ENCODE measurements around the gene VPS37D. TPM values are rescaled to one million over a fixed set of nuclear protein-coding genes. Genes with fewer than 3 reads are reported as not detected.

Gene VPS37D
- total and polyA plus RNA-seq, 3 experiments from 2014 or later: 0.17 to 0.18 TPM; not detected in 1

DNA sequence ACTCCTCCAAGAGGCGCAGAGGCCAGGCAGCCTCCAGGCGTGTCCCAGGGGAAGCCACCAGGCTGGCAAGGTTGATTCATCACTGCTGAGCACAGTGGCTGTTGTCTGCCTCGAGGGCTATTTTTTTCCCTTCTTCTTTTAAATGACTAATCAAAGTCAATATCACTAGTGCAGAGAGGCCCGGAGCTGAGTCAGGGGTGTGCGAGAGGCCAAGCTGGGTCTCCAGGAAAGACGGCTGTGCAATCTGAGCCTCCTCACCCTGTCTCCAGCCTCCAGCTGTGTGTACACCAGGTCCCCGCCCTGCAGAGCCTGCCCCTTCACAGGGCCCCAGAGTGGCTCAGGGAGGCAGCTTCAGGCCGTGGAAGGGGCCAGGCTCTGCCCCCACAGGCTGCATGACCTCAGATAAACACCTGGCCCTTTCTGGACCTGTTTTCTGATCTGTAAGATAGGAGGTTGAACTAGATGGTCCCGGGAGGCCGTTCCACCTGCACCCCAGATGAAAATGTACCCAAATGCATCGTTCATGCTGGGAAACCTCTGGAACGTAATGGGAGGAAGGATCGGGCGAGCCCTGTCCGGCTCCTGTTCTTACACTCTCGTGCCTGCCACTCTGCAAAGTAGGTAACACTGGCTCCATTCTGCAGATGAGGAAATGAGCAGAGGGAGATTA lies 48.2 kb downstream of the VPS37D start:
- H3K4me3 Mint-ChIP-seq: no peak overlapping the region

DNA sequence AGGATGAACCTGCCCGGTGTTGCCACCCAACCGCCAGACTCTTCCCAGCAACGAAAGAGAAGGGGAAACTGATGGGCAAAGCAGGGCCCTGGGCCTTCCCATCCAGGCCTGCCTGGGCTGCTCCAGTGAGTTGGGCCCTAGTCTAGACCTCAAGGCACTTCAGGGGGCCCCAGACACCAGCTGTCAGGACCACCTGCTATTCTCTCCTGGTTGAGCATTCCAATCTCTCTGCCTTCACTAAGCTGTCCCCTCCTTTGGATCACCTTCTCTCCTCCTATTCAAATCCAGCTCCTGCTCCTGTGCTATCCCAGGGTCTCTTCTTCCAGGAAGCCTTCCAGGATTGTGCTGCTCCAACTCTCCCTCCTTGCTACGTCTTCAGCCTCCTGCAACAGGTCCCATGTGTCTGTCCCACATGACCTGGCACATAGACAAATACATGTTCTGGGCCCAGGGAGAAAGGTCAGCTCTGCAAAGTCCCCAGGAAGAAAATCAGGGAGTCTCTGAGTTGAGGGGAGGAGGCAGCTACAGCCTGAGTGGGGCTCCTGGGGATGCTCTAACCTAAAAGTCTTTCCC lies 48.8 kb downstream of the VPS37D start:
- H3K4me3 ChIP-seq (ENCODE audit: low read length): no peak overlapping the region
- no peaks in the 10 kb centered on the region for H3K27me3 ChIP-seq (ENCODE audit: insufficient read depth, low read length, poor library complexity, severe bottlenecking)
- H3K36me3 ChIP-seq (ENCODE audit: insufficient read depth, low read length): no peaks in the 10 kb centered on the region
- DNase-seq: no peak
- H3K4me1 ChIP-seq (ENCODE audit: insufficient read depth, low read length): peaks cover 18% of the 10 kb centered on the region
- peak overlapping the region in 1 of 7 donors; percentile 4 for H3K4me3 Mint-ChIP-seq
- H3K9me3 ChIP-seq (ENCODE audit: low read length): no peaks in the 10 kb centered on the region
- no peak overlapping the region for H3K27ac ChIP-seq (ENCODE audit: low read depth, low read length)
- H3K4me1 Mint-ChIP-seq: peaks cover 22 to 30% (median 22%) of the 10 kb centered on the region in 3 donors
- H3K9me3 Mint-ChIP-seq: peaks cover 0 to 2% (median 0%) of the 10 kb centered on the region in 5 donors
- POLR2A ChIA-PET: no interaction called here
- peaks cover 0 to 1% (median 0%) of the 10 kb centered on the region in 3 donors for H3K36me3 Mint-ChIP-seq
- CTCF ChIA-PET: interaction anchor here (1.0 to 4.1 kb wide), 3 partner anchors 9 to 110 kb away, joined by 3 to 14 read pairs (median 8); no protein-coding TSS in a partner anchor
- H3K27ac Mint-ChIP-seq: peak overlapping the region in 4 of 8 donors; percentile 12 to 57 (median 26)
- H3K27me3 Mint-ChIP-seq: peaks cover 0 to 3% of the 10 kb centered on the region in 2 donors

More for the DNA sequence above, 48.2 kb downstream of the VPS37D start:
- Histone ChIP-seq H3K27me3 (ENCODE audit: insufficient read depth, low read length, poor library complexity, severe bottlenecking) (no peaks in the 10 kb centered on the region), H3K4me1 (ENCODE audit: insufficient read depth, low read length) (peaks cover 18% of the 10 kb centered on the region), H3K4me3 (ENCODE audit: low read length) (no peak overlapping the region), H3K27ac (ENCODE audit: low read depth, low read length) (peak overlapping the region; percentile 16), H3K36me3 (ENCODE audit: insufficient read depth, low read length) (no peaks in the 10 kb centered on the region), H3K9me3 (ENCODE audit: low read length) (no peaks in the 10 kb centered on the region)
- ChIA-PET POLR2A (no interaction called here), CTCF (interaction anchor here (0.8 to 4.1 kb wide), 3 partner anchors 10 to 110 kb away, joined by 3 to 14 read pairs (median 8); partner anchors contain the start of gene VPS37D)
- no peak for DNase-seq
- Mint-ChIP-seq H3K27ac (peak overlapping the region in 2 of 8 donors; percentile 30 to 31), H3K9me3 (peaks cover 0 to 2% (median 0%) of the 10 kb centered on the region in 5 donors), H3K36me3 (peaks cover 0 to 1% (median 0%) of the 10 kb centered on the region in 3 donors), H3K27me3 (peaks cover 0 to 3% of the 10 kb centered on the region in 2 donors), H3K4me1 (peaks cover 22 to 30% (median 22%) of the 10 kb centered on the region in 3 donors)

DNA sequence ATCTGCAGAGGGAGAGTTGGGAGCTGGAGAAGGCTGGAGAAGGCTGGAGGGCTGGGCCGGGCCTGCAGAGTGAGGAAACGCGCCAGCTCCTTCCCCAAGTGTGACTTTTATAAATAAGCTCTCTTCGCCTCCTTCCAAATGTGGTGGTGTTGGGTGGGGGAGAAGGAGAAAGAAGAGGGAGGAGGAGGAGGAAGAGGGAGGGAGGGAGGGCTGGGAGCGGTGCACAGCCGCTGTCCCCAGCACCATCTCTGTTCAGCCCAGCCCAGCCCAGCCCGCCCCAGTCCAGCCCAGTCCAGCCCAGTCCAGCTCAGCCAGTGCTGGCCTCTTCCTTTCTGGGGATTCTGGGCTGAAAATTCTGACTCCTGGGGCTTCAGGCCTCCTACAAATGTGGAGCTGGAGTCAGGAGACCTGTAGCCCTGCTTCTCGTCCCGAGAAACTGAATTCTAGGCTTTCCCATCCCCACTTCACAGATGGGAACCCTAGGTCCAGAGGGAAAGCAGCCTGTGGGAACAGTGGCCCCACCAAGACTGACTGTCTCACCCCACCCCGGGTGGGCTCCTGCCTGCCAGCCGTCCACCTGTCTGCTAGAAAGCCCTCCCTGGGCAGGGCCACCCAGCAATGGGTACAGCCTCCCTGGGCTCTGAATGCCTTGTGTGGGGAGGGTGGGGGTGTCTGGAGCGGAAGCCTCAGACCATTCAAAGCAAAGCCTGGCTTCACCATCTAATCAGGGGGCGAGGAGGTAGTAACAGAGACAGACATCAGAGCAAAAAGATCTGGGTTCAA lies 49.6 kb downstream of the VPS37D start:
- H3K27ac Mint-ChIP-seq: peak overlapping the region; percentile 30 to 97 (median 83)
- no peak for DNase-seq
- no peaks in the 10 kb centered on the region for H3K9me3 ChIP-seq (ENCODE audit: low read length)
- H3K4me3 ChIP-seq (ENCODE audit: low read length): peak overlapping the region; percentile 66
- ChIA-PET CTCF (interaction anchor here (1.0 to 4.1 kb wide), 5 partner anchors 8 to 111 kb away, joined by 3 to 14 read pairs (median 3); no protein-coding TSS in a partner anchor), POLR2A (interaction anchor here (0.6 to 0.8 kb wide), 4 partner anchors 19 to 139 kb away, joined by 4 read pairs; partner anchors contain the start of gene TBL2)
- peaks cover 18% of the 10 kb centered on the region for H3K4me1 ChIP-seq (ENCODE audit: insufficient read depth, low read length)
- no peak overlapping the region for H3K27ac ChIP-seq (ENCODE audit: low read depth, low read length)
- H3K9me3 Mint-ChIP-seq: peaks cover 0 to 2% (median 0%) of the 10 kb centered on the region in 5 donors
- H3K36me3 ChIP-seq (ENCODE audit: insufficient read depth, low read length): no peaks in the 10 kb centered on the region
- H3K27me3 Mint-ChIP-seq: peaks cover 0 to 3% of the 10 kb centered on the region in 2 donors
- H3K36me3 Mint-ChIP-seq: peaks cover 0 to 1% (median 0%) of the 10 kb centered on the region in 3 donors
- no peaks in the 10 kb centered on the region for H3K27me3 ChIP-seq (ENCODE audit: insufficient read depth, low read length, poor library complexity, severe bottlenecking)
- H3K4me3 Mint-ChIP-seq: peak overlapping the region; percentile 80 to 92 (median 85)
- peaks cover 22 to 30% (median 22%) of the 10 kb centered on the region in 3 donors for H3K4me1 Mint-ChIP-seq

DNA sequence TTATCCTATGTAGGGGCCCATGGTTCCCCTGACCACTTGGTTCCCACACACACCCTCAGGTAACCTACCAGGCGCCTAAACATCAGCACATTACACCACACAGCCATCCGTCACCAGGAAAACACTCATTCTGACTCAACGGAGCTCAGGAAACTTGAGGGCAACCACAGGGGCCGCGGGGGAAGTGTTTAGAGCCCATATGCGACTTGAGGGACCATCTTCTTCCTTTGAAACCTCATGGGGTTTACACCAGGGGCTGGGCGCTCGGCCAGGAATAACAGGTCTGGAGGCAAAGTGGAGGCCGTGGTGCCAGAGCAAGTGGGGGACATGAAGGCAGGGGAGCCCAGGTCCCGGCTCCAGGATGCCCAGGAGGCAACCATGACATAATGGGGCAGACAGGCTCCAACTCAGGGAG lies 50.4 kb downstream of the VPS37D start:
- Histone ChIP-seq H3K27ac (ENCODE audit: low read depth, low read length) (peak overlapping the region; percentile 31), H3K27me3 (ENCODE audit: insufficient read depth, low read length, poor library complexity, severe bottlenecking) (no peaks in the 10 kb centered on the region), H3K4me1 (ENCODE audit: insufficient read depth, low read length) (peaks cover 18% of the 10 kb centered on the region), H3K36me3 (ENCODE audit: insufficient read depth, low read length) (no peaks in the 10 kb centered on the region), H3K9me3 (ENCODE audit: low read length) (no peaks in the 10 kb centered on the region), H3K4me3 (ENCODE audit: low read length) (peak overlapping the region; percentile 66)
- H3K36me3 Mint-ChIP-seq: no peaks in the 10 kb centered on the region
- CTCF ChIA-PET: interaction anchor here (1.0 to 4.1 kb wide), 3 partner anchors 18 to 112 kb away, joined by 3 to 14 read pairs (median 3); no protein-coding TSS in a partner anchor
- peaks cover 0 to 3% of the 10 kb centered on the region in 2 donors for H3K27me3 Mint-ChIP-seq
- H3K4me3 Mint-ChIP-seq: peak overlapping the region; percentile 80 to 92 (median 85)
- H3K4me1 Mint-ChIP-seq: peaks cover 15 to 30% (median 18%) of the 10 kb centered on the region in 3 donors
- POLR2A ChIA-PET: interaction anchor here (0.6 to 0.8 kb wide), 3 partner anchors 20 to 140 kb away, joined by 4 read pairs; partner anchors contain the start of gene TBL2
- H3K27ac Mint-ChIP-seq: peak overlapping the region; percentile 30 to 97 (median 83)
- peaks cover 0 to 2% (median 0%) of the 10 kb centered on the region in 5 donors for H3K9me3 Mint-ChIP-seq
- DNase-seq: peak; percentile 65 to 87 (median 68)

DNA sequence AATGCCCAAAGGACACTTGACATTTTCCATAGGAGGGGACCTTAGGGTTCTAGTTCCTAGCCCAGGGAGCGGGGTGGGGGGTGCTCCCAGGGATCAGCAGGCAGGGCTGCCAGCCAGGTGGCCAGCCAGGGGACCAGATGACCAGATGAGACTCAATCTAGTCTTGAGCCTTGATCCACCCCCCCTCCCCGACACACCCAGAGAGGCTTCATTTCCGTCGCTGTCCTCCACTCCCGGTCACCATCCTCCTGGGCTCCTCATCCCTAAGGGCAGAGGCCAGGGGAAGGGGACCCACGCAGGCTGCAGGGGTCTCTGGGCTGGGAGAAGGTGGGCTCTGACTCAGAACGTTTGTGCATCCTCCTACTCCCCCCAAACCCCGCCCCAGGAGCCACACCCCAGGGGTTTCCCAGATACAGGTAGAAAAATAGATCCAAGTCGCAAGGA lies 50.8 kb downstream of the VPS37D start:
- Mint-ChIP-seq H3K27me3 (peaks cover 0 to 3% of the 10 kb centered on the region in 2 donors), H3K4me3 (peak overlapping the region; percentile 80 to 92 (median 85)), H3K9me3 (peaks cover 0 to 2% (median 0%) of the 10 kb centered on the region in 5 donors), H3K36me3 (no peaks in the 10 kb centered on the region), H3K27ac (peak overlapping the region in 7 of 8 donors; percentile 30 to 97 (median 84)), H3K4me1 (peaks cover 15 to 30% (median 18%) of the 10 kb centered on the region in 3 donors)
- Histone ChIP-seq H3K27me3 (ENCODE audit: insufficient read depth, low read length, poor library complexity, severe bottlenecking) (no peaks in the 10 kb centered on the region), H3K36me3 (ENCODE audit: insufficient read depth, low read length) (no peaks in the 10 kb centered on the region), H3K9me3 (ENCODE audit: low read length) (no peaks in the 10 kb centered on the region), H3K27ac (ENCODE audit: low read depth, low read length) (peak overlapping the region; percentile 31), H3K4me3 (ENCODE audit: low read length) (peak overlapping the region; percentile 66), H3K4me1 (ENCODE audit: insufficient read depth, low read length) (peaks cover 18% of the 10 kb centered on the region)
- CTCF ChIA-PET: interaction anchor here (1.0 to 4.1 kb wide), 3 partner anchors 19 to 112 kb away, joined by 3 to 14 read pairs (median 3); no protein-coding TSS in a partner anchor
- DNase-seq: no peak
- POLR2A ChIA-PET: no interaction called here

DNA sequence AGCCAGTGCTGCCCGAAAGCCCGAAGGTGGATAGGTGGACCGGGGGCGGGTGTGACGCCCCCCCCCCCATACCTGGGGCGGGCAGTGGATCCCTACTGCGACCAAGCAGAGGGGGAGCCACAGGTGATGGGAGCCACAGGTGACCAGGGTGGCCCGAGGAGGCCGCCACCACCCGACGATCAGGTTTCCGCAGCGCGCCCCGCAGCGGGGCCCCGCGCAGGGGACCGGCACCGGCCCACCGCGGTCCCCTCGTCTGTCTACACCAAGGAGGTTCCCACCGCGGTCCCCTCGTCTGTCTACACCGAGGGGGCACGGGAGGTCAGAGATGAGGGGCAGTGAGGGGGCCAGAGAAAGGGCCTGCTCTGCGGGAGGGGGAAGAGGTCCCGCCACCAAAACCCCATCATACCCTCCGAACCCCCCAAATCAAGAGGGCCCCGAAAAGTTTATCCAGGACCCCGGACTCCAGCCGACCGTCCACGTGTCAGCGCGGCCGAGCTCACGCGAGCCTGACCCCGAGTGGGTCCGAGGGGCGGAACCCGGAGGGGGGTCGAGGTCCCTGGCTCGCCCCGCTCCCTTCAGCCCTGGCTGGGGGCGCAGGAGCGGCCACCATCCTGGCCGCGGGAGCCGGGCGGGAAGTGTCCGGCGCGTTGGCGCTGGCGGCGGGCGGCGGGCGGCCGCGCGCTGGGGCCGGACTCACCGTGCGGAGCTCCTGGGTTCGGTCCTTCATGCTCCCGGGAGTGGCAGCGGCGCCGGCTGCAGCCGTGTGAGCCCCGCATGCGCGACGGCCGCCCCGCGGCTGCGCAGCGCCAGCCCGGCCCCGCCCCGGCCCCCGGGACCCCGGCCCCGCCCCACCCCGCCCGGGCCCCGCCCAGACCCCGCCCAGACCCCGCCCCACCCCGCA lies 51.5 kb downstream of the VPS37D start, which contains the start of gene STX1A:
STX1A (minus strand) TSS at position 765 of the 901 bp plus-strand sequence; CDS start at position 727, 38 bp downstream.
- peak within 1 kb of the TSS in 5 of 8 donors; percentile 43 to 97 (median 54) for H3K27ac Mint-ChIP-seq
- peaks cover 0 to 3% of the 10 kb centered on the region in 2 donors for H3K27me3 Mint-ChIP-seq
- H3K4me3 Mint-ChIP-seq: peak within 1 kb of the TSS; percentile 80 to 92 (median 85)
- peak; percentile 64 to 75 (median 70) for DNase-seq
- H3K9me3 Mint-ChIP-seq: peaks cover 0 to 2% (median 0%) of the 10 kb centered on the region in 5 donors
- H3K4me1 Mint-ChIP-seq: peaks cover 15 to 30% (median 18%) of the 10 kb centered on the region in 3 donors
- H3K27ac ChIP-seq (ENCODE audit: low read depth, low read length): peak within 1 kb of the TSS; percentile 31
- H3K27me3 ChIP-seq (ENCODE audit: insufficient read depth, low read length, poor library complexity, severe bottlenecking): no peaks in the 10 kb centered on the region
- POLR2A ChIA-PET: interaction anchor here (1.1 kb wide), 1 partner anchor 163 kb away, joined by 3 read pairs; no protein-coding TSS in a partner anchor
- H3K9me3 ChIP-seq (ENCODE audit: low read length): no peaks in the 10 kb centered on the region
- H3K36me3 ChIP-seq (ENCODE audit: insufficient read depth, low read length): no peaks in the 10 kb centered on the region
- peak within 1 kb of the TSS; percentile 66 for H3K4me3 ChIP-seq (ENCODE audit: low read length)
- H3K36me3 Mint-ChIP-seq: no peaks in the 10 kb centered on the region
- CTCF ChIA-PET: interaction anchor here (0.6 to 8.4 kb wide), 4 partner anchors 9 to 112 kb away, joined by 3 to 81 read pairs (median 4); no protein-coding TSS in a partner anchor
- peaks cover 18% of the 10 kb centered on the region for H3K4me1 ChIP-seq (ENCODE audit: insufficient read depth, low read length)
